OCI-LY7 (cell line): Measurements from ENCODE around the gene LIPH. TPM values are rescaled to one million over a fixed set of nuclear protein-coding genes. Genes with fewer than 3 reads are reported as not detected.

Experiments used
- BruUV-seq: library from RNA; stranded (reverse); fragments of 400-500 nt; replicated peaks from 2 replicates; lab custom pipeline; 2021; lab: Mats Ljungman, UMichigan
- CTCF ChIA-PET: fragments of 300-600 bp; sonication (Branson Sonifier 250); formaldehyde crosslinking; loops from one replicate; lab custom pipeline; 2022; ENCODE audit warnings: antibody characterized with exemption; ENCODE audit not compliant: unreplicated experiment; lab: Charles Lee
- POLR2A ChIA-PET: fragments of 300-600 bp; sonication (Branson Sonifier 250); formaldehyde crosslinking; loops from one replicate; lab custom pipeline; 2022; ENCODE audit warnings: antibody characterized with exemption; lab: Charles Lee
- DNase-seq: peaks from one replicate; pipeline ENCODE4 v3.0.0-alpha.2; 2015; ENCODE audit warnings: low spot score
- H2AFZ ChIP-seq: fragments of 200-600 bp; sonication (generic), shearing (Covaris generic); 2 replicates; pipeline ENCODE4 v1.6.1; 2014; ENCODE audit warnings: mild to moderate bottlenecking, antibody characterized with exemption, low read length, moderate library complexity
- H3K27ac ChIP-seq: fragments of 200-600 bp; sonication (generic); 2 replicates; pipeline ENCODE4 v1.5.1; 2014; ENCODE audit warnings: mixed run types, low read depth, mild to moderate bottlenecking, moderate library complexity, low read length, inconsistent platforms; ENCODE audit not compliant: poor library complexity, severe bottlenecking
- H3K36me3 ChIP-seq: fragments of 200-600 bp; sonication (generic); 2 replicates; pipeline ENCODE4 v1.6.1; 2014; ENCODE audit warnings: mild to moderate bottlenecking, antibody characterized with exemption, low read length, moderate library complexity, mixed read lengths; ENCODE audit not compliant: insufficient read depth
- H3K4me1 ChIP-seq: fragments of 200-600 bp; sonication (generic); 2 replicates; pipeline ENCODE4 v1.5.1; 2014; ENCODE audit warnings: mild to moderate bottlenecking, low read length; ENCODE audit not compliant: insufficient read depth, poor library complexity, severe bottlenecking
- H3K4me2 ChIP-seq: fragments of 200-600 bp; sonication (generic); 2 replicates; pipeline ENCODE4 v1.6.1; 2014; ENCODE audit warnings: mild to moderate bottlenecking, low read length
- H3K4me3 ChIP-seq: fragments of 200-600 bp; sonication (generic); 2 replicates; pipeline ENCODE4 v1.5.1; 2014; ENCODE audit warnings: mild to moderate bottlenecking, low read depth, low read length; ENCODE audit not compliant: poor library complexity, severe bottlenecking
- H3K79me2 ChIP-seq: fragments of 200-600 bp; sonication (generic); 2 replicates; pipeline ENCODE4 v1.6.1; 2016; ENCODE audit warnings: low read depth, mild to moderate bottlenecking, low read length, moderate library complexity, mixed read lengths; ENCODE audit not compliant: insufficient read depth
- H3K9me2 ChIP-seq: fragments of 200-600 bp; sonication (generic); 2 replicates; pipeline ENCODE4 v1.6.1; 2016; ENCODE audit warnings: mild to moderate bottlenecking, low read length, mixed read lengths; ENCODE audit not compliant: insufficient read depth
- H3K9me3 ChIP-seq: fragments of 200-600 bp; sonication (generic); 2 replicates; pipeline ENCODE4 v1.6.1; 2014; ENCODE audit warnings: mild to moderate bottlenecking, mixed run types, low read length, mixed read lengths
- H4K20me1 ChIP-seq: fragments of 200-600 bp; sonication (generic); 2 replicates; pipeline ENCODE4 v1.6.1; 2014; ENCODE audit warnings: mild to moderate bottlenecking, antibody characterized with exemption, low read length, moderate library complexity, mixed read lengths; ENCODE audit not compliant: insufficient read depth
- CTCF ChIP-seq: fragments of 200-600 bp; sonication (generic); conservative IDR thresholded peaks from 2 replicates; pipeline ENCODE4 v1.5.1; 2014; ENCODE audit warnings: mild to moderate bottlenecking, antibody characterized with exemption, low read length, moderate library complexity, mixed read lengths
- EZH2phosphoT487 ChIP-seq: fragments of 200-600 bp; sonication (generic); IDR thresholded peaks from 2 replicates; pipeline ENCODE4 v1.6.1; 2018; ENCODE audit warnings: low read depth, borderline replicate concordance, mild to moderate bottlenecking, mixed run types, antibody characterized with exemption, low read length, moderate library complexity, mixed read lengths
- intact Hi-C: fragments of 100-400 bp; cut with micrococcal nuclease; formaldehyde crosslinking; loops from one replicate; pipeline ENCODE4 v1.10.0; 2022; ENCODE audit not compliant: unreplicated experiment
- total RNA-seq, 2 experiments: library from RNA; depleted of rRNA in 1 of 2; stranded (reverse); fragments of >200 nt in 1 of 2; shearing (Covaris generic) in 1 of 2; gene quantifications; 2 replicates each; pipeline ENCODE4 v1.2.3, GENCODE V29; 2014 to 2022

Gene LIPH
- total RNA-seq, 2 experiments from 2014 or later, result not detected

- intact Hi-C loops, result no loop called here
Observed at GRCh38 chr3:185508335-185508991, 43.9 kb downstream of the LIPH start.

GRCh38 chr3:185507883-185508282, 44.5 kb downstream of the LIPH start:
- BruUV-seq, result no TSS peak
- no peak for TF ChIP-seq CTCF
- TF ChIP-seq EZH2phosphoT487, result no peak
- Histone ChIP-seq H3K9me3 (no peaks in the 10 kb centered on the region), H3K36me3 (no peaks in the 10 kb centered on the region), H3K27ac (no peak overlapping the region), H3K4me1 (no peaks in the 10 kb centered on the region), H3K9me2 (no peaks in the 10 kb centered on the region), H4K20me1 (no peaks in the 10 kb centered on the region), H3K4me2 (no peak overlapping the region), H3K4me3 (no peak overlapping the region), H2AFZ (no peak overlapping the region), H3K79me2 (no peaks in the 10 kb centered on the region)
- ChIA-PET POLR2A (interaction anchor here (0.7 kb wide), 1 partner anchor 14 kb away, joined by 4 read pairs; no protein-coding TSS in a partner anchor), CTCF (interaction anchor here (0.6 kb wide), 1 partner anchor 39 kb away, joined by 3 read pairs; no protein-coding TSS in a partner anchor)
- intact Hi-C loops, result no loop called here
- no peak for DNase-seq

More at GRCh38 chr3:185508335-185508991, 43.9 kb downstream of the LIPH start:
- Histone ChIP-seq H3K36me3 (no peaks in the 10 kb centered on the region), H3K79me2 (no peaks in the 10 kb centered on the region), H3K9me2 (no peaks in the 10 kb centered on the region), H3K4me3 (no peak overlapping the region), H3K4me1 (no peaks in the 10 kb centered on the region), H3K4me2 (no peak overlapping the region), H3K27ac (no peak overlapping the region), H4K20me1 (no peaks in the 10 kb centered on the region), H2AFZ (no peak overlapping the region), H3K9me3 (no peaks in the 10 kb centered on the region)
- BruUV-seq, result no TSS peak
- ChIA-PET POLR2A (no interaction called here), CTCF (interaction anchor here (0.6 kb wide), 1 partner anchor 40 kb away, joined by 3 read pairs; no protein-coding TSS in a partner anchor)
- TF ChIP-seq CTCF (no peak), EZH2phosphoT487 (no peak)
- no peak for DNase-seq

GRCh38 chr3:185504636-185505035, 47.8 kb downstream of the LIPH start:
- no TSS peak for BruUV-seq
- H3K4me1 ChIP-seq, result no peaks in the 10 kb centered on the region
- no peaks in the 10 kb centered on the region for H3K36me3 ChIP-seq
- TF ChIP-seq CTCF, result no peak
- no peak for TF ChIP-seq EZH2phosphoT487
- DNase-seq, result no peak
- no peak overlapping the region for H3K27ac ChIP-seq
- H3K9me2 ChIP-seq, result no peaks in the 10 kb centered on the region
- no peak overlapping the region for H3K4me3 ChIP-seq
- ChIA-PET CTCF (no interaction called here), POLR2A (no interaction called here)
- intact Hi-C loops, result no loop called here
- no peaks in the 10 kb centered on the region for H3K79me2 ChIP-seq
- H2AFZ ChIP-seq, result no peak overlapping the region
- no peaks in the 10 kb centered on the region for H4K20me1 ChIP-seq
- H3K4me2 ChIP-seq, result no peak overlapping the region
- H3K9me3 ChIP-seq, result no peaks in the 10 kb centered on the region
